Activated naive CD8-positive, alpha-beta T cell treated with anti-CD3 and anti-CD28 coated beads, Interleukin-2, amount 50 U/mL, for 16 hours (primary cell): ENCODE data around the gene COL16A1.

Experiments used
- DNase-seq: peaks from one replicate; pipeline ENCODE4 v3.0.0-alpha.2; 2020; ENCODE audit warnings: low read depth, low spot score

COL16A1 gene

GRCh38 chr1:31625561-31626222 lies 78.1 kb downstream of the COL16A1 start:
- DNase-seq = no peak

GRCh38 chr1:31624731-31625514 lies 78.9 kb downstream of the COL16A1 start:
- DNase-seq = no peak

- DNase-seq = no peak
Measured at GRCh38 chr1:31624309-31624708, 79.5 kb downstream of the COL16A1 start.

- no peak for DNase-seq
Measured at GRCh38 chr1:31623365-31623764, 80.5 kb downstream of the COL16A1 start.

GRCh38 chr1:31621847-31622730 lies 81.7 kb downstream of the COL16A1 start:
- no peak for DNase-seq

- DNase-seq = no peak
Measured at GRCh38 chr1:31621498-31621820, 82.4 kb downstream of the COL16A1 start.

GRCh38 chr1:31620631-31621497 lies 83.0 kb downstream of the COL16A1 start:
- DNase-seq = no peak

- DNase-seq = no peak
Measured at GRCh38 chr1:31618916-31619846, 84.6 kb downstream of the COL16A1 start.

GRCh38 chr1:31617916-31618746 lies 85.7 kb downstream of the COL16A1 start:
- peak; percentile 20 for DNase-seq

GRCh38 chr1:31617218-31617915 lies 86.5 kb downstream of the COL16A1 start, which contains the start of gene HCRTR1:
HCRTR1 (plus strand) TSS chr1:31617689; CDS start chr1:31619193, 1,504 bp downstream.
- no peak for DNase-seq

GRCh38 chr1:31615939-31616338 lies 87.9 kb downstream of the COL16A1 start:
- DNase-seq = no peak

- no peak for DNase-seq
Measured at GRCh38 chr1:31615414-31615813, 88.4 kb downstream of the COL16A1 start.

- no peak for DNase-seq
Measured at GRCh38 chr1:31614414-31615005, 89.3 kb downstream of the COL16A1 start.

- no peak for DNase-seq
Measured at GRCh38 chr1:31609514-31610118, 94.2 kb downstream of the COL16A1 start.

- DNase-seq = no peak
Measured at GRCh38 chr1:31607360-31607759, 96.5 kb downstream of the COL16A1 start.

GRCh38 chr1:31605908-31606427 lies 97.8 kb downstream of the COL16A1 start:
- DNase-seq = no peak
